NCI-H1694 (cell line): Measurements from ENCODE around the gene KCNN4.
"Not testable (repeated sequence)": the region's sequence is repeated elsewhere in the genome, so short reads cannot be mapped to it uniquely, and the experiment has no call there.

Experiments
- DNase-seq: peaks from one replicate; lab custom pipeline; 2025; lab: John Stamatoyannopoulos, UW

Gene KCNN4

DNA sequence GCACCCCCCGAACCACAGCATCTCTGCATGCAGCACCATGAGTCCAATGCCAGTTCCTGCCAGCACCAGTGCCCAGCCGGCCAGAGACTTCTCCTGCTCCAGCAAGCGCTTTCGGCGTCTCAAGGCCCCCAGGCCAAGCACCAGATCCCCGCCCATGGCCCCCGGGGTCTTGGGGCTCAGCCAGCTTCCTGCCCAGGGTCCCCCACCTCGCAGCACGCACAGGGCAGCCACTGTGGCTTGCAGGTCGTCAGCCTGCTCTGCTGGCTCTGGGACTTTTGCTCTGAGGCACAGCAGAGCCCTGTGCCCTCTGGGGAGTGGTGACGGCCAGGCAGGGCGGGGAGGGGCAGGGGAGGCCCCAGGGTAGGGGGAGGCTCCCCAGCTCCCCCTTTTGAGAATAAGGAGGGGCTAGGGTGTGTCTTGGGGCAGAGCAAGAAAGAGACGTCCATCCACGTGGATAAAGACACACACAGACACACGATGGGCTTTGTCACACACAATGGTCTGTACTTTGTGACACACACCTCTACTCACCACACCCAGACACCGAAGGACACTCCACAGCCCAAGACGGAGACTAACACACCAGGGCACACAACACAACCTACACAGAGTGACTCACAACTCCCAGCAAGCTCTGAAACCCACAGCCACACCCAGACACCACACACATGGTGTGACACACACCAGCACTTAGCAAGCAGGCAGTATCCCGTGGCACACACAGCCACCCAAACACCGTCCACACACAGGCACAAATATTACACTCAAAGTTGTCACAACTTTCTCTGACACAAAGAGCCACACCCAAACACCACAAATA, at the start of gene KCNN4:
Gene KCNN4, minus strand, starts transcription at position 268 of the 820 bp plus-strand sequence. Its CDS starts 112 bp downstream, at position 156.
- DNase-seq = no peak

GRCh38 chr19:43826787-43827754, 46.3 kb upstream of the KCNN4 start, which contains the start of gene ZNF283:
Gene ZNF283 (plus strand): TSS chr19:43827321. CDS start chr19:43833505, 6,184 bp downstream.
- peak; percentile 65 for DNase-seq

DNA sequence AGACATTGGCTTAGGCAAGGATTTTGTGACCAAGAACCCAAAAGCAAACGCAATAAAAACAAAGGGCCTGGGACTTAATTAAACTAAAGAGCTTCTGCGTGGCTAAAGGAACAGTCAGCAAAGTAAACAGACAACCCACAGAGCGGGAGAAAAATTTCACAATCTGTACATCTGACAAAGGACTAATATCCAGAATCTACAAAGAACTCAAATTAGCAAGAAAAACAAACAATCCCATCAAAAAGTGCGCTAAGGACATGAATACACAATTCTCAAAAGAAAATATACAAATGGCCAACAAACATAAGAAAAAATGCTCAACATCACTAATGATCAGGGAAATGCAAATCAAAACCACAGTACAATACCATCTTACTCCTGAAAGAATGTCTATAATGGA, 43.8 kb upstream of the KCNN4 start:
- DNase-seq = not testable (repeated sequence)

DNA sequence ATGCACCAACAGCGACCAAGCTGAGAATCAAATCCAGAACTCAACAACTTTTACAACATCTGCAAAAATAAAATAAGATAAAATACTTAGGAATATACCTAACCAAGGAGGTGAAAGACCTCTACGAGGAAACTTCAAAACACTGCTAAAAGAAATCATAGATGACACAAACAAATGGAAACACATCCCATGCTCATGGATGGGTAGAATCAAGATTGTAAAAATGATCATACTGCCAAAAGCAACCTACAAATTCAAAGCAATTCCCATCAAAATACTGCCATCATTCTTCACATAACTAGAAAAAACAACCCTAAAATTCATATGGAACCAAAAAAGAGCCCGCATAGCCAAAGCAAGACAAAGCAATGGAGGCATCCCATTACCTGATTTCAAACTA, 43.1 kb upstream of the KCNN4 start:
- not testable (repeated sequence) for DNase-seq

DNA sequence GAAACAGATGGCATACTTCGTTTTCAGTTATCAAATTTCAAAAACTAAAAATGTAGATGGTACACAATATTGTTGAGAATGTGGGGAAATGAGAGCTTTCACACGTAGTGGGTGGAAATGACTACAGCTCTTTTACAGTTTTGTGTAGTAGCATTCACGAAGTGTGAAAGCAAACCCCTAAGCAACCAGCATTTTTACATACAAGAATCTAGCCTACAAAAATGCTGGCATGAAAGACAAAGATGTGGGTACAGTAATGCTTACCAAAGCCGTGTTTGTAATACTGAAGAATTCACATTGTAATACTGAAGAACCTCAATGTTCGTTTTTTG, 40.1 kb upstream of the KCNN4 start:
- no peak for DNase-seq

- DNase-seq = no peak
Measured at GRCh38 chr19:43820098-43820883, 39.5 kb upstream of the KCNN4 start.

DNA sequence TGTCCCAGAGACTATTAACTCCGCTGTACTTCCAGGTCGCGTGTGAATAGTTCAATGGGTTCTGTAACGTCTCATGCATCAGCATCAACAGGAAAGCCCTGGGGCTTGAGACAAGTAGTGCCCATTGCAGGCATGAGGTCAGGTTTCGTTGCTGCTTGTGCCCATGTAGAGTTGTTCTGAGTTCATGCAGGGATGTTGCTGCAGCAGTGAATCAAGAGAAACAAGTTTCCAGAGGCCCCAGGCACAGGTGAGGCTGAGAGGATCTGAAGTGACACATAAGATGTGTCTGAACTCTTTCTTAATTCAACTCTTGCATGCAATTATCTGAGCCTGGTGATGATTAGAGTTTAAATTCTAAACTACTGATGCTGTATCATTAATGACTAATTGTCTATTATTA, 37.7 kb upstream of the KCNN4 start:
- DNase-seq = no peak

DNA sequence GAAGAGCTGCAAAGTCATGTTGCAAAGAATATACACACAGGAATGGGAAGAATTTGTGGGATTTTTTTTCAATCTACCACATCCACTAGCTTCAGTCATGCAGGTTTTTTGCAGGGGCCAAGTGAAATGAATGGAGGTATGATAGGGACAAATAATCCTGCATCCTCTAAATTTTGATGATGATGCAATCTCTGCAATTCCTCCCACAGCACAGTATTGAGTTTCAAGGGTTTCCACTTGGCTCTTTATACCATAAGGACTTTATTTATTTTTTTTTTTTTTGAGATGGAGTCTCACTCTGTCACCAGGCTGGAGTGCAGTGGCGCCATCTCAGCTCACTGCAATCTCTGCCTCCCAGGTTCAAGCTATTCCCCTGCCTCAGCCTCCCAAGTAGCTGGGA, 36.7 kb upstream of the KCNN4 start:
- not testable (repeated sequence) for DNase-seq

GRCh38 chr19:43814663-43815352, 34.0 kb upstream of the KCNN4 start:
- DNase-seq = no peak

DNA sequence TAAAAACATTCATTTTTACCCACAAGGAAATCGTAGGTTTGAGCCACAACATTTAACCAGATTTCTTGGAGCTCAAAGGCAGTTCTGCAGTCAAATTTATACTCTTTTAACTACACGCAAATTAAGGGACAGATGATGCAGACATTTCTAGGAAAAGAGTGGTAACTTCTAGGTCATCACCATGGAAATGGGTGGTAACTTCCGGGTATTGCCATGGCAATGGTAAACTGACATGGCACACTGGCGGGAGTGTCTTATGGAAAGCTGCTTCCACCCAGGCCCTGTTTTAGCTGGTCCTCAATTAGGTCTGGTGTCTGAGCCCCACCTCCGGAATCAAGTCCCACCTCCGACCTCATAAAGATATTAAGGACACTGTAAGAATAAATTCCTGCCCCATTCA, 31.9 kb upstream of the KCNN4 start:
- DNase-seq = no peak

DNA sequence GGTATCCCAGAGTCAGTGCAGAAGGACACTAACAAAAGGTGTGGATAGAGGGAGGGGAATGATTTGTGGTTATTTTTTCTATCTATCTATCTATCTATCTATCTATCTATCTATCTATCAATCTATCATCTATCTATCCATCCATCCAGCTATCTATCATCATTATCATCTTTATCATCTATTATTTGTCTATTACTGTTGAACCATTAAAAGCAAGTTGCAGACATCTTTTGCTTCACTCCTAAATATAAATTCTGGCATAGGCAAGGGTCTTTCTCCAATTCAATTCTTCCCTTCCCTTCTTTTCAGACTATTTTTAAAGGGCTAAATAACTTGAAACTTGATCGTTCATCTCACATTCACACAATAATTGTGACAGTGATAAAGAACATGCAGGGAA, 31.5 kb upstream of the KCNN4 start:
- no peak for DNase-seq

DNA sequence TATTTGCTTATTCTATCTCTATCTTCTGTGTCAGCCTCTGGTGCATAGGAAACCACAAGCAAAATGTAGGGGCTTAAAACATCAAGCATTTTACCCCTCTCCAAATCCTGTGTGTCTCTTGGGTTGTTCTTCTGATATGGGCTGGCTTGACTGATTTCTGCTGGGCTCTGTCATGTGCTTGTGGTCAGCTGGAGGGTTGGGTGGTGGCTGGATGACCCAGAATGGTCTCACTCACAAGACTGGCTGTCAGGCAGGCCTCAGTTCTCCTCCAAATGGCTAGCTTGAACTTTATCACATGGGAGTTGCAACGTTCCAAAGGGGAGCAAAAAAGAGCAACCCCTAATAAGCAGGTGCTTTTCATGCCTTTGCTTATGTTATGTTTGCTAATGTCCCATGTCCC, 31.1 kb upstream of the KCNN4 start:
- DNase-seq = no peak

DNA sequence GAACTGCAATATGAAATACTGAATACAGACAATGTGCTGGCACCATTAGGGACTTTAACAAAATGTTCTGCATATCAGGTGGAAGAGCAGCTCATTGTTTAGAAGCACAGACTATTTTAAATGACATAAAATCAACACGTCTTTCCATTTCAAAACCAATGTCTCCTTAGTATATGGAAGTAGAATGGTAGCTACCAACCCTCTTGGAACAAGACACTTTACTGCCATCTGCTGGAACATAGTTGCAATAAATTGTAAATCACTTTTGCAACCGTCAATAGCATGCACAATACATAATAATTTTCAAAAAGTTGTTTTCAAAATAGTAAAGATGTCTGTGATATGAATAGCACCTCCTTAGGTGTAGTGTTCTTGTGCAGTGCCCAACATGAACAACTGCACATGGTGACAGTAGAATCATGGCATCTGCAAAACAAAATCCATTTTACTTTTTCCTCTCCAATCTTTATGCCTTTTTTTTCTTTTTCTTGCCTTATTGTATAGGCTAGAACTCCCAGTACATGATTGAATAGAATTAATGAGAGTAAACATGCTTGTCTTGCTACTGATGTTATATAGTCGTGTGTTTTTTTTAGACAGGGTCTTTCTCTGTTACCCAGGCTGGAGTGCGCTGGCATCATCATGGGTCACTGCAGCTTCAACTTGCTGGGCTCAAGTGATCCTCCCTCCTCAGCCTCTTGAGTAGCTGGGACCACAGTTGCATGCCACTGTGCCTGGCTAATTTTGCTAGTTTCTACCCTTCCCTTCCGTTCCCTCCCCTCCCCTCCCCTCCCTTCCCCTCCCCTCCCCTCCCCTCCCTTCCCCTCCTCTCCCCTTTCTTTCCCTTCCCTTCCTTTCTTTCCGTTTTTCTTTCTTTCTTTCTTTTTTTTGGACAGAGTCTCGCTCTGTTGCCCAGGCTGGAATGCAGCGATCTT, 29.3 kb upstream of the KCNN4 start:
- DNase-seq = peak; percentile 31

DNA sequence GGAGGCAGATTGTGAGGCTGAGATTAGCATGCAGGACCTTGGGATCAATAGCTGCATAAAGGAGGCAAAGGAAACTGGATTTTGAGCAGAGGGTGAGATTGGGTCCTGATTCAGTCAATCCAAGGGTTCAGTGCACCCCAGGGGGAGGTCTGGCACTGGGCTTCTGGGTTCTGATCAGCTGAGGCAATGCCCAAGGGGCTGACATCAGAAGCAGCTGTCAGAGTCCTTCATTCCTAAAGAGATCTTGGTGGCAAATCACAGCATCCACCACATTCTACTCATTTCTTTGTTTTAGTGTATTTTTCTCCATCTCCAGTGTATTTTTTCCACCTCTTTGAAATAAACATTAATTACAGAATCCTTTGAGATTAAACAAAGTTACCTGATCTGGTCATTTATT, 26.9 kb upstream of the KCNN4 start:
- no peak for DNase-seq

GRCh38 chr19:43806848-43807247, 26.1 kb upstream of the KCNN4 start:
- DNase-seq = no peak

DNA sequence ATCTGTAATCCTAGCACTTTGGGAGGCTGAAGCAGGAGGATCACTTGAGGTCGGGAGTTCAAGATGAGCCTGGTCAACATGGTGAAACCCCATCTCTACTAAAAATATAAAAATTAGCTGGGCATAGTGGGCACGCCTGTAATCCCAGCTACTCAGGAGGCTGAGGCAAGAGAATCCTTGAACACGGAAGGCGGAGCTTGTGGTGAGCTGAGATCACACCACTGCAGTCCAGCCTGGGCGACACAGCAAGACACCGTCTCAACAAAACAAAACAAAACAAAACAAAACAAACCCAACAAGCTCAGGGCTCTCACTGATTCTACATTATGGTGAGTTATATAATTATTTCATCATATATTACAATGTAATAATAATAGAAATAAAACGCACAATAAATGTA, 25.6 kb upstream of the KCNN4 start:
- not testable (repeated sequence) for DNase-seq

DNA sequence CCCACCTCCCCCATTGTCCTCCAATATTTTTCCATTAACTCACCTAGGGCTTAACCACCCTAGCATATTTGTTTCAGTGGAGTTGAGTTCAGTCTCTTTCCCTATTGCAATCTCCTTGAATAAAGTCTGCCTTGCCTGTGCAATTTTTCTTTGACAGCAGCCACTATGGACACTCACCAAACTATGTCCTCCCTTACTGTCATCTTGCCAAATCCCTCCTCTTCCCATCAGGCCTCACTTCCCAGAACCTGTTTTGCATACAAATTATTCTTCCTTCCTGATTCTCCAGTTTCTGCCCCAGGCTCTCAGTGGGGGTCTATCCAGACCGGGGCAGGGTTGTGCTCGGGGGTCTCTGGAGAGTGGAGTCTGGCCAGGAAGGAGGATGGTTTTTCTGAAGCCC, 23.7 kb upstream of the KCNN4 start:
- no peak for DNase-seq

- DNase-seq = no peak
Measured at GRCh38 chr19:43802216-43802951, 21.6 kb upstream of the KCNN4 start, which contains the start of gene LYPD5. Gene LYPD5 (minus strand): TSS chr19:43802447. CDS start chr19:43802380, 67 bp downstream.

DNA sequence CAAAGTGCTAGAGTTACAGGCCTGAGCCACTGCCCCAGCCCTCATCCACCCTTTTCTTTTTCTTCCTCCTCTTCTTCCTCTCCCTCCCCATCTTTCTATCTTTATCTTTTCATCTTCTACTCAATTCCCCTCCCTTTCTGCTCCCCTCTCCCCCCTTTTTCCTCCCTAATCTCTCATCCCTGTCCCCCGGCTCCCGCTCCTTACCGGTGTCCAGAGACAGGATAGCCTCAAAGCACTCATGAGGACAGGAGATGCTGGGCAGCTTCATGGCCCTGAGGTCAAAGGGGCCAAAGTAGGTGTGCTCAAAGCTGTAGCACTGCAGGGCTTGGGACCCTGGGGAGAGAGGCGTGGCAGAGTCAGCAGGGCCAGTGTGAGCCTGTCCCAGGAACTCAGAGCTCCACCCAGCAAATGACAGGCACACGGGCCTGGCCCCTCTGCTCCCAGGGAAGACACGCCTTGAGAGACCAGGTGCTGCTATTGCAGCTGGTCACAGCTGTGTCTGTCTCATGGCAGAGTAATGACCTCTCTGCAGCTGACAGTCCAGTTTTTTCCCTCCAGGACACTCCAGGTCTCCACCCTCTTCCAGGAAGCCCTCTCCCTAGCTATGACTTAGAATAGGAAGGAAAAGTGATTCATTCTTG, 18.8 kb upstream of the KCNN4 start:
- no peak for DNase-seq
